K562 (cell line): ENCODE results near the gene EXT2. TPM values are rescaled to one million over a fixed set of nuclear protein-coding genes. Genes with fewer than 3 reads are reported as not detected.

Experiments
- ARID1B ChIP-seq: fragments of 450-650 bp; IDR thresholded peaks from 2 replicates; pipeline ENCODE4 v1.6.1; 2016; ENCODE audit warnings: antibody characterized with exemption, mild to moderate bottlenecking, inconsistent platforms
- ARID2 ChIP-seq: fragments of 450-650 bp; IDR thresholded peaks from 2 replicates; pipeline ENCODE4 v1.6.1; 2017; ENCODE audit warnings: antibody characterized with exemption, mild to moderate bottlenecking
- CHD1 ChIP-seq: fragments of 200-600 bp; sonication (generic); IDR thresholded peaks from one replicate; pipeline ENCODE4 v1.6.1; 2012; ENCODE audit warnings: mild to moderate bottlenecking, moderate library complexity, low read length, inconsistent platforms
- EP300 ChIP-seq: IDR thresholded peaks from 2 replicates; pipeline ENCODE4 v1.6.1; 2012; ENCODE audit warnings: low read length, improper control_type of control experiment
- ETS1 ChIP-seq: conservative IDR thresholded peaks from 2 replicates; pipeline ENCODE4 v1.6.1; 2011; ENCODE audit warnings: low read depth, mild to moderate bottlenecking, low read length; ENCODE audit not compliant: control insufficient read depth
- FOXM1 ChIP-seq, 2 experiments: fragments of 450-650 bp in 1 of 2; sonication (generic) in 1 of 2; formaldehyde crosslinking in 1 of 2; IDR thresholded peaks; 2 replicates each; pipeline versions ENCODE4 v1.6.1 to v1.9.0; 2017 to 2022; ENCODE audit warnings: low read depth in 2 of 2, mild to moderate bottlenecking in 2 of 2, missing genetic modification reagents in 1 of 2, moderate library complexity in 1 of 2
- HDAC3 ChIP-seq: fragments of 450-650 bp; IDR thresholded peaks from 2 replicates; pipeline ENCODE4 v1.6.1; 2018; ENCODE audit warnings: borderline replicate concordance, mild to moderate bottlenecking, moderate library complexity; ENCODE audit not compliant: partially characterized antibody
- HINFP ChIP-seq: fragments of 450-650 bp; conservative IDR thresholded peaks from 2 replicates; pipeline ENCODE4 v1.6.1; 2016; ENCODE audit warnings: missing genetic modification characterization, low read depth, mild to moderate bottlenecking, control low read depth, missing compliant biosample characterization
- PHF8 ChIP-seq: fragments of 200-600 bp; sonication (generic); IDR thresholded peaks from 2 replicates; pipeline ENCODE4 v1.6.1; 2012; ENCODE audit warnings: mixed run types, mild to moderate bottlenecking, inconsistent platforms, low read length, moderate library complexity, borderline replicate concordance
- PURB ChIP-seq: sonication (generic); formaldehyde crosslinking; IDR thresholded peaks from 2 replicates; pipeline ENCODE4 v1.9.0; 2021; ENCODE audit warnings: low read depth, mild to moderate bottlenecking, missing genetic modification reagents
- RBFOX2 ChIP-seq: fragments of 200-400 bp; formaldehyde crosslinking; IDR thresholded peaks from 2 replicates; pipeline ENCODE4 v1.6.1; 2017; ENCODE audit warnings: low read depth, mild to moderate bottlenecking, low read length, moderate library complexity
- SMAD2 ChIP-seq: fragments of 150-350 bp; IDR thresholded peaks from 2 replicates; pipeline ENCODE4 v1.6.1; 2014; ENCODE audit warnings: low read depth, mild to moderate bottlenecking, low read length
- TEAD2 ChIP-seq: fragments of 450-650 bp; IDR thresholded peaks from 2 replicates; pipeline ENCODE4 v1.6.1; 2016; ENCODE audit warnings: missing genetic modification characterization, control low read depth, missing compliant biosample characterization
- TFAP4 ChIP-seq: sonication (generic); formaldehyde crosslinking; IDR thresholded peaks from 2 replicates; pipeline ENCODE4 v1.8.0; 2022; ENCODE audit warnings: missing genetic modification reagents, mild to moderate bottlenecking, moderate library complexity, borderline replicate concordance
- THRB ChIP-seq: fragments of 450-650 bp; formaldehyde crosslinking; conservative IDR thresholded peaks from 2 replicates; pipeline ENCODE4 v1.4.0; 2022; ENCODE audit warnings: mild to moderate bottlenecking, missing genetic modification characterization
- ZKSCAN8 ChIP-seq: fragments of 200-800 bp; sonication (Bioruptor generic); IDR thresholded peaks from 2 replicates; pipeline ENCODE4 v1.6.1; 2016; ENCODE audit warnings: missing genetic modification characterization, missing compliant biosample characterization
- ZNF280B ChIP-seq: fragments of 250-450 bp; sonication (Bioruptor Pico); IDR thresholded peaks from 2 replicates; pipeline ENCODE4 v1.5.1; 2021; ENCODE audit warnings: mild to moderate bottlenecking
- polyA plus RNA-seq, 8 experiments: library from polyadenylated mRNA; depleted of rRNA in 4 of 8; stranded (reverse) in 5 of 8; unstranded in 3 of 8; fragments of >200 nt; fragmentation: Nextera tagmentation in 2 of 8; fragmentation: Illumina TruSeq in 1 of 8; extraction: Ambion mirVana in 2 of 8; extraction: Trizol in 1 of 8; gene quantifications; 2 replicates each; pipeline versions ENCODE4 v1.2.1 to v1.2.3, GENCODE V29; 2011 to 2014; ENCODE audit warnings: inconsistent platforms in 1 of 8, missing spikeins in 1 of 8
- total RNA-seq, 7 experiments: library from RNA; depleted of rRNA in 6 of 7; stranded (reverse); fragments of >200 nt in 6 of 7; fragmentation: Illumina TruSeq in 2 of 7; extraction: Trizol in 2 of 7; gene quantifications; 2 replicates each; pipeline versions ENCODE4 v1.2.1 to v1.2.3, GENCODE V29; 2011 to 2021; ENCODE audit warnings: low replicate concordance in 1 of 7

The EXT2 gene
- total and polyA plus RNA-seq, 9 of the 15 experiments (the other 6 are each of a cell fraction or from before 2014, with no cell fraction given): 7.5 to 52.1 (median 38.1) TPM

GRCh38 chr11:44286268-44286880, 190.9 kb downstream of the EXT2 start (continued):
- TF ChIP-seq HINFP (no peak), ETS1 (no peak), ZKSCAN8 (CRISPR knock-in tag) (no peak), PHF8 (no peak), ARID2 (peak; percentile 60; the same call in 1 of the 2 replicates), TEAD2 (tag) (no peak), ARID1B (no peak), PURB (CRISPR knock-in tag) (no peak), RBFOX2 (no peak), ZNF280B (CRISPR knock-in tag) (no peak), EP300 (no peak; the same call in 1 of the 2 replicates), THRB (CRISPR knock-in tag) (no peak), CHD1 (no peak), TFAP4 (CRISPR knock-in tag) (peak; percentile 49; the same call in 1 of the 2 replicates), FOXM1 (IDR thresholded peaks at IDR 0.05; ENCODE audit: low read depth) (no peak), FOXM1 (CRISPR knock-in tag; IDR thresholded peaks at IDR 0.05; ENCODE audit: low read depth) (no peak), SMAD2 (no peak), HDAC3 (no peak)
